ENCODE results near the gene ARHGAP35.
A peak's percentile ranks its signal among the peaks of the same experiment; 100 is the strongest.
"Not testable (repeated sequence)": the region's sequence is repeated elsewhere in the genome, so short reads cannot be mapped to it uniquely, and the experiment has no call there.

Gene ARHGAP35

DNA sequence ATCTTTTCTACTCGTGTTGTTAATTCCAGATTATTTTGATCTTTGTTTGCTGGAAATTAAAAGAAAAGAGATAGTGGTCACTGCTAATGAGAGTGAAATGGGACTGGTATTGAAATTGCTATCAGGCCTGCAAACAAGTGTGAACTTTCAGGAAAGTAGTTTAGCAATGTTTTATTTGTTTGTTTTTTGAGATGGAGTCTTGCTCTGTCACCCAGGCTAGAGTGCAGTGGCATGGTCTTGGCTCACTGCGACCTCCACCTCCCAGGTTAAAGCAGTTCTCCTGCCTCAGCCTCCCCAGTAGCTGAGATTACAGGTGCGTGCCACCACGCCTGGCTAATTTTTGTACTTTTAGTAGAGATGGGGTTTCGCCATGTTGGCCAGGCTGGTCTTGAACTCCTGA lies 10.4 kb downstream of the ARHGAP35 start:
- DNase-seq: not testable (repeated sequence)

DNA sequence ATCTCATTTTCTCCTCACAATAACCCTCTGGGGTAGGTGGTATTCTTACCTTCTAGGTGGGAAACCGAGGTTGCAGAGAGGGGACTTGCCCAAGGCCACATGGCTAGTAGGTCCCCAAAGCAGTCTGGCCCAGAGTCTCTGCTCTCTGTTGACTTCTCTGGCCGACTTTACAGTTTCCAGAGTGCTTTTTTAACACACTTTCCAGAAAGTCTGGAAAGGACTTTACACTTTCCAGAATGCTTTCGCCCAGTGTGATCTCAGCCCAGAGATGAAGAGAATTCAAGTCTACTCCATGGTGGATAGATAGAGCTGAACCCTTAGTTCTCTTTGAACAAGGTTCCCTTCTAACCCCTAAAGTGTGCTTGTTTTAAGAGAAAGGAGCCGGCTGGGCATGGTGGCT lies 12.2 kb downstream of the ARHGAP35 start:
- no peak for DNase-seq

DNA sequence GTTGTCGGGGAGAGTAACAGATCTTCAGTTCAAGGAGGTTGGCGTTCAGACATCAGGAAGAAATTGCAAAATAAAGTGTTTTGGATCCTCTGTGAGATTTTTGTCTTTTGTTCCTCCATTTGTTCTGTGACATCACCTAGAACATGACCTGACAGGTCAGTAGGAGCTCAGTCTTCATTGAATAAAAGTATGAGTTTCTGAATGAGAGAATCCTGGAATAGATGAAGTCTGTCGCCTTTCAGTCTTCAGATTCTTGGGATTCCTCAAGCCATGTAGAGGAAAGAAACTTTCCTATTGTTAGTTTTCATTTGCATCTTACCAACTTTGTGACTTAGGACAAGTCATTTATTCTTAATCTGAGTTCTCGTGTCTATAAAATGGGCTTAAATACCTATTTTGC lies 14.4 kb downstream of the ARHGAP35 start:
- DNase-seq: no peak

- DNase-seq: no peak
Observed at GRCh38 chr19:46875657-46876056, 14.9 kb downstream of the ARHGAP35 start.

- no peak for DNase-seq
Observed at GRCh38 chr19:46878613-46879375, 18.0 kb downstream of the ARHGAP35 start.

- no peak for DNase-seq
Observed at GRCh38 chr19:46880431-46880830, 19.6 kb downstream of the ARHGAP35 start.

GRCh38 chr19:46881092-46881491 lies 20.3 kb downstream of the ARHGAP35 start:
- DNase-seq: no peak

- no peak for DNase-seq
Observed at GRCh38 chr19:46882034-46882433, 21.2 kb downstream of the ARHGAP35 start.

- not testable (repeated sequence) for DNase-seq
Observed at GRCh38 chr19:46882751-46883150, 22.0 kb downstream of the ARHGAP35 start.

DNA sequence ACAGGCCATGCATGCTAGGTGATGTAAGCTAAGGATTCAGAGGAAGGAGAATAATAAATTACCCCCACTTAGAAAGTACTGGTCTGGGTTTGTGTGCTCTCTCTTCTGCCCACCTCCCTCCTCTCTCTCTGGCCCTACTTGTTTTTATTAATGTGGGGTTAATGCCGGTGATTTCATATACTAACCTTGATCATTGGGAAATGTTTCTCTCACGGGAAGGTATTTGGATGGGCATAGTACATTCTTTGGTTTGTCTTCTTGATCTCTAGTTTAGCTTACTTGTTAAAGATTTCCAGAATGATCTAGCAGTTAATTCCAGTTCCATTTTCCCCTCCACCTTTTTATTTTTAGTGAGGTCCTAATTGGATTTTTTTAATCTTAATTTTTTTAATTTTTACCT lies 24.6 kb downstream of the ARHGAP35 start:
- DNase-seq: no peak

GRCh38 chr19:46886546-46887239 lies 25.9 kb downstream of the ARHGAP35 start:
- no peak for DNase-seq

- no peak for DNase-seq
Observed at GRCh38 chr19:46887240-46887782, 26.5 kb downstream of the ARHGAP35 start.

DNA sequence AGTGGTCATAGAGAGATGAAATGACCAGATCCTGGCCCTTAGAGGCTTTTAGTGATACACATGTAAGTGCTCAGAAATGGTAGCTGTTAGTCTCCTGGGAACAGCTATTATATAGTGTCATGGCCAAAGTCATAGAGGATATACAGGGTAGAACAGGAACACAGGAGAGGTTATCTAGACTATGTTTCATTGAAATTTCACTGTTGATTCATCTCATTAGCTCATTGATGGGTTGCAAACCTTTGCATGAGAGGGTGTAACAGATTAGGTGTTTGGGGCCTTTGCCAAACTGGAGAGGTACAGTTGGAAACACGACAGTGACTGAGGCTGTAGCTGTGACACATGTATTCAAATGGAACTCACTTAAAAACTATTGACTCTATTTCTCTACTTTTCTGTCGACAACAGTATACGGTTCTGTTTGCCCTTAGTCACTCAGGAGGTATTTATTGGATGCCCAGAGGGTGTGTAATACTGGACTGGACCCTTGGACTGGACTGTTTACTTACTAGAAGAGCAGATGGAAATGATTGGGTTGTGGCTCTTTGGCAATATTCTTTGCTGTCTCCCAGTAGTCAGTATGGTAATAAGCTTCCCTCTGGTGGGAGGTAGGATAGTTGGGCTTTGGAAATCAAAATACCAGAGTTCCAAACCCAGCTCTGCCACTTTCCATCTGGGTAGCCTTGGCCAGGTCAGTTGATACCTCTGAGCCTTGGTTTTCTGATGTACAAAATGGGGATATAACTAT lies 29.8 kb downstream of the ARHGAP35 start:
- no peak for DNase-seq

DNA sequence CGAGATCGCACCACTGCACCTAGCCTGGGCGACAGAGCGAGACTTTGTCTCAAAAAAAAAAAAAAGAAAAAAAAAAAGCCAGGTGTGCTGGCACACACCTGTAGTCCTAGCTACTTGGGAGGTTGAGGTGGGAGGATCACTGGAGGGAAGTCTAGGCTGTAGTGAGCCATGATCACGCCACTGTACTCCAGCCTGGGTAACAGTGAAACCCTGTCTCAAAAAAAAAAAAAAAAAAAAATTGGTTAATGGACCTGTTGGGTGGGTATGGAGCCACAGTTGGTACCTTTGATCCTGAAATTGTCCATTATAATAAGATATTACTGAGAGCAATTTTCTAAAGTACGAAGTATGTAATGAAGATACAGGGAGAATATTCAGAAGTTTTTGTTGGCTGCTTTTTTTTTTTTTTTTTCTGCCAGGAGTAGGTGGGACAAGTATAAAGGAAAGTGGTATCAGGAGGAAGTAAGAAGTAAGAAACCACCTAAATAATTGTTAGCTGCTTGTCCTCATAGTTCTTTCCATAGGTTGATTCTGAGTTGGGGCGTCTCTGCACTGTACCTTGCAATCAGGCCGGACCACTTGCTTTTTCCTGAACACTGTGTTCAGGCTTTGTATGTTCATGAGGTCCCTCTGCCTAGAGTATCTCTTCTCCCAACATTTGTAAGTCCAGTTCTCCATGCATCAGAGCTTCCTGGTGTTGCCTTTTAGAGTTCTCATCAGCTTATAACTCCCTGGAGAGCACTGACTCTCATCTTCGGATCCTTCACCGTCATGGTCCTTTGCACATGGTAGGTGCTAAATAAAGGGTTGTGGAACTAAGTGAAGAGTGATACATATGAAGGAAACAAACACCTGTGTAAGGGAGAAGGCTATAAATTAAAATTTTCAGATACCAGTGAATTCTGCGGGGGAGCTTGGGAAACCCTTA lies 31.7 kb downstream of the ARHGAP35 start:
- no peak for DNase-seq

GRCh38 chr19:46896076-46896794 lies 35.4 kb downstream of the ARHGAP35 start:
- DNase-seq: no peak

DNA sequence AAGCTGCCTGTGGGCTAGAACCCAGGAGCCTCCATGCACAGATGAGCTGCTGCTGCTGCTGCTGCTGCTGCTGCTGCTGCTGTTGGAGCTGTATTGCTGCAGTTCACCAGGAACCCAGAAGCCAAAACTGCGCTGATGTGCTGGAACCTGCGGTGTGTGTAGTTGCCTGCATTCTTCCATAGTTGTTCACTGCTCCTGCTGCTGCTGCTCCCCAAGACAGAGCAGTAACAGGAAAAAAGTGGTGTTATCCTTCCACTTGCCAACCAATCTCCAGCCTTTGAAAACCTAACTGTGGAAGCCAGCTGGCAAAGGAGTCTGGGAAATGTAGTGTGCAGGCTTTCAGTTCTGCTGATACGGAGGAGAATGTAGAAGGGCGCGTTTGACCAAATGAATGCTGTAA lies 37.9 kb downstream of the ARHGAP35 start:
- DNase-seq: peak; percentile 9 to 77

GRCh38 chr19:46900341-46900740 lies 39.5 kb downstream of the ARHGAP35 start:
- DNase-seq: no peak

DNA sequence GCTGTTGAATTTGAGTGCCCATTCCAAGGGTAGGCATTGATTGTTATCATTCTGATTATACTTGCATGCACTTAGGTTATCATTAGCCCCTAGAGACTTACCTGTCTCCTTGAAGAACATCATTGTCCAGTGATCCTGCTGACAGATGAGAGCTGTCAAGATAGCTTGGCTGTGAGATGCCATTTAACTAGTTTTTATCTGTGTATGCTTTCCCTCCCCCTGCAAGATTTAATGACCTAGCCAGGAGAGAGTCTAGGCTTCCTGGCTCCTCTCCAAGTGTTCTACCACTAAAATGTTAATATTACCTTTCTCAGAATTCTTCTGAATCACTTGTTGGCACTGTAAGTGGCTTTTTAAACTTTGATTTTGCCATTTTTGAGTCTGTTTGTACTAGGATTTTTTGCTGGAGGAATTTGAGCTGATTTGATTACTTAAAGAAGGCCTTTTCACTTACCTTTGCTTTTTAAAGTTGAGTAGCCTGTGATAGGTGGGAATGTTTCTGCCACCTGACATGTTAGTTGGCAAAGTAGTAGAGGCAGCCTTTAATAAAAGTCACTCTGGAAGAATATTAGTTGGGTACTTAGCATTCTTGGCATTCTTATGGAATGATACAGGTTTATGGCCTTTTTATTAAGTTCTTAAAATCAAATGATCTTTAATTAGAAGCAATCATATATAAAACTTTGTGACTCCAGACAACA lies 41.1 kb downstream of the ARHGAP35 start:
- no peak for DNase-seq

- DNase-seq: no peak
Observed at GRCh38 chr19:46902402-46902766, 41.6 kb downstream of the ARHGAP35 start.

GRCh38 chr19:46903458-46903857 lies 42.7 kb downstream of the ARHGAP35 start:
- no peak for DNase-seq

Measured in hippocampal formation (tissue), 2 donors.